ENCODE measurements around the gene GLI2. TPM values are rescaled to one million over a fixed set of nuclear protein-coding genes. Genes with fewer than 3 reads are reported as not detected.

The GLI2 gene
- total RNA-seq, 2 donors from 2014 or later: 4.9 to 5.4 TPM

DNA sequence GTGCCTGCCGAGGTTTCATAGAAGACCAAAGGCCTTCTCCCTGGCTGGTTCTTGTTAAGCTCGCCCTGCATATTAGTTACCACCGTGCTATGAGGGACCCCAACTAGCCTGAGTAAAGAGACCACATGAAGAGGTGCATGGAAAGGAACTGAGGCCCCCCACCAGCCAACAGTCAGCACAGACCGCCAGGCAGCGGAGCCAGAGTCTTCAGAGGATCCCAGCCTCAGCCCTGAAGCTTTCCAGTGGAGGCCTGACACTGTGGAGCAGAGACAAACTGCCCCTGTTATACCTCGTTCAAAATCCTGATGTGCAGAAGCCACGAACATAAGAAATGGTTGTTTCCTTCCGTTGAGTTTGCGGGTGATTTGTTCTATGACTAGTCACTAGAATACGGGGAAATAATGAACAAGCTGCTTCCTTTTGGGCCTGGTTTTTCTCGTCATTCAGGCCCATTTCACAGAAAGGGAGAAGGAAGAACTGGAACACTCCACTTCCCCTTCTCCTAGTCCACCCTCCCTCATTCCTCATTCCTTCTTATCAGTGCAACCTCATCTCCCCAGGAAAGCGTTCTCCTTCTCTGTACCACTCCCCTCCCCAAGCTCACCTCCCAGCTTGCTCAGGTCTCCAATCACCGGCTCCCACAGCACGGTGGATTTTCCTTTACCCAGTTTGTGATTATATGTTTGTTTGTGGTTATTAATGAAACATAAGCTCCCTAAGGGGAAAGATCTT, 3.0 kb upstream of the GLI2 start:
- ATAC-seq (ENCODE audit: insufficient number of reproducible peaks, low FRiP score, low read depth): no peak
- Histone ChIP-seq H3K27me3 (replicated peaks; ENCODE audit: insufficient read depth) (no peaks in the 10 kb centered on the region), H3K27ac (no peak overlapping the region), H3K36me3 (no peaks in the 10 kb centered on the region), H3K4me3 (no peak overlapping the region), H3K9me3 (no peaks in the 10 kb centered on the region), H3K4me1 (ENCODE audit: control insufficient read depth in 1 of 2, low read depth in 2 of 2) (peaks cover 0 to 3% of the 10 kb centered on the region in 2 donors)
- no peak for TF ChIP-seq CTCF (IDR thresholded peaks at IDR 0.05)
- DNase-seq (ENCODE audit: low spot score): no peak

DNA sequence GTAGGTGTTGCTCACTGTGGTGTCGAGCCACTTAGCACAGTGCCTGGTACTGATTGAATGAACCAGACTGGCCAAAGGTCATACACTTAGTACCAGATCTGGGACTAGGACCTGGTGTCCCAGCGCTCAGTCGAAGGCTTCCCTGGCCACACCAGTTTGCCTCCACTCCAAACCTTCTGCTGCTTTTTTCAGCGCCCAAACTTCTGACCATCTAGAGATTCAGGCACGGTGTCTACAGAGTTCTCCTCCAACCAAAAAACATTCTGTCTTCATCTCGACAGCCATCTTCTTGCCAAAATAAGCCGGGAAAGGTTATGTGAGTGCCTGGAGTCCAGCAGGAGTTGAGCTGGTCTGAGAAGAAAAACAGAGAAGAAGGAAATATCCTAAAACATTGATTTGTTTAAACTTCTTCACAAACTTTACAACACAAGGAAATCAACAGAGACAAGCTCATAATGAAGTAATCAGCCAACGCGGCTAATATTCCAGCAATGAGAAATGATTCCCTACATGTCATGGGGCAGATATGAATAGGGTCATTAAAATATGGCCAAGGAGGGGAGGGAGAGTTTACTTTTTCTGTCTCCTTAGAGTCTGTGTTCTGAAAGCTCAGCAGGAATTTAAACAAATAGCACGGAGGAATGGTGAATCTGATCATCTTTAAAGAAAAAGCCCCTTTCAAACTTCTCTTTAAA, 2.3 kb upstream of the GLI2 start:
- no peak for TF ChIP-seq CTCF (IDR thresholded peaks at IDR 0.05)
- Histone ChIP-seq H3K36me3 (no peaks in the 10 kb centered on the region), H3K4me1 (ENCODE audit: control insufficient read depth in 1 of 2, low read depth in 2 of 2) (peaks cover 3 to 10% of the 10 kb centered on the region in 2 donors), H3K4me3 (no peak overlapping the region), H3K27me3 (replicated peaks; ENCODE audit: insufficient read depth) (no peaks in the 10 kb centered on the region), H3K27ac (no peak overlapping the region), H3K9me3 (no peaks in the 10 kb centered on the region)
- DNase-seq (ENCODE audit: low spot score) (no peak), ATAC-seq (ENCODE audit: insufficient number of reproducible peaks, low FRiP score, low read depth) (no peak)

DNA sequence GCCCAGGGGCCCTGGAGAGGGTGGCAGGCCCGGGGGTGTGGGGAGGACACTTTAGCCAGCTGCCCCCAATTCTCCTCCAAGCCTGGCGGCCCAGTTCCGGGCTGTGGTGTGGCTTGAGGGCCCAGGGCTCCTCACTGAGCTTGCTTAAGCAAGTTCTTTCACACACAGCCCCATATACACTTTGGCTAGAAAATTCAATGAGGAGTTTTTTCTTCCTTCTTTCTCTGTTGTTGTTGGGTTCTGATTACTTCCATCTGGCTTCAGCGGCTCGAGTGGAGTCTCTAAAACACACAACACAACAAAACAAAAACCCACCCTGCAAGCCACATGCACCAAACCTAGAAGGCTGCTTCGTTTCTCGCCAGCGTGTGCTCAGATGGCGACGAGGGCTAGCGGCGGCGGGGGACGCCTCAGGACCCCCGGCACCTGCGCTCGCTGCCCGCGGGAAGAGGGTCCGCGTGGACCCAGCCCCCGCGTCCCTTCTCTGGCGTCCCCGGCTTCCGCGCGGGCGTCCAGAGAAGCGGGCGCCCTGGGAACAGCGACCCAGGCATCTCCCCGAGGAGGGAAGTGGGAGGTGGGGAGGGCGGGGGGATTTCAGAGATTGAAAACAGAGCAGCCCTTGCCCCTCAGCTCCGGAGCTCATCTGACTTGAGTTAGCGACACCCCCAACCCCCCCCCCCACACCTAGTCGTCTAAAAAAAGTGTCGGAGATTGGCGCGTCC, 577 bp upstream of the GLI2 start:
- Histone ChIP-seq H3K4me3 (peak overlapping the region; percentile 77), H3K9me3 (no peaks in the 10 kb centered on the region), H3K27ac (peak overlapping the region in 1 of 2 donors; percentile 62), H3K27me3 (replicated peaks; ENCODE audit: insufficient read depth) (no peaks in the 10 kb centered on the region), H3K4me1 (ENCODE audit: control insufficient read depth in 1 of 2, low read depth in 2 of 2) (peaks cover 3 to 10% of the 10 kb centered on the region in 2 donors), H3K36me3 (no peaks in the 10 kb centered on the region)
- ATAC-seq (ENCODE audit: insufficient number of reproducible peaks, low FRiP score, low read depth) (no peak), DNase-seq (ENCODE audit: low spot score) (no peak)
- no peak for TF ChIP-seq CTCF (IDR thresholded peaks at IDR 0.05)

DNA sequence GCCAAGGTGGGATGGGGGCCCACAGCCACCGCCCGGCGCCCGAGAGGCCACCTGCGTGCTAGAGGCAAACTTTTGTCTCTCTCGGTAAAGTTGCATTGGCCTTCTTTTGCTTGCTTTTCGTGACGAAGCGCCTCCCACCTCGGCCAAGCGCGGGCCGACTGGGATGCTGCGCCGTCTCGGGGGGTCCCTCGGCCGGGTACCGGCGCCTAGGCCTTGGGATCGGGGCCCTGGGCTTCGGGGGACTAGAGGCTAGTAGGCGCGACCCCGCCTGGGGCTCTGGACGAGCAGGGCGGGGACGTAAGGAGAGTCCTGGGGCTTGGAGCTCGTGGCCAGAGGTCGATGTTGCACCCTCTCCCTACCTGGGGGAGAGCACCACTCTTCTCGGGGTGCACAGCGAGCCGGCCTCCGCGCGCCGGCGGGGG, 545 bp downstream of the GLI2 start:
- ATAC-seq (ENCODE audit: insufficient number of reproducible peaks, low FRiP score, low read depth): no peak
- H3K27ac ChIP-seq: peak overlapping the region; percentile 61 to 62
- TF ChIP-seq CTCF (IDR thresholded peaks at IDR 0.05): no peak

More for the DNA sequence above, 545 bp downstream of the GLI2 start:
- Histone ChIP-seq H3K9me3 (no peaks in the 10 kb centered on the region), H3K27me3 (replicated peaks; ENCODE audit: insufficient read depth) (no peaks in the 10 kb centered on the region), H3K4me1 (ENCODE audit: control insufficient read depth in 1 of 2, low read depth in 2 of 2) (peaks cover 3 to 13% of the 10 kb centered on the region in 2 donors), H3K4me3 (peak overlapping the region; percentile 77), H3K36me3 (no peaks in the 10 kb centered on the region)
- DNase-seq (ENCODE audit: low spot score): no peak

Measured in thoracic aorta (tissue), 2 donors.